Body of pancreas (tissue), 4 donors: ENCODE measurements around the gene CDK8. TPM values are rescaled to one million over a fixed set of nuclear protein-coding genes. Genes with fewer than 3 reads are reported as not detected.

Experiments
- ATAC-seq: fragments of 150-250 bp; one replicate; pipeline ENCODE4 v1.9.1; 2016
- DNase-seq, 4 donors: peaks; one replicate each; pipeline ENCODE4 v3.0.0-alpha.2; 2019
- H3K27ac ChIP-seq, 4 donors: fragments of 200-600 bp; sonication (generic); 1 replicate in 3 of 4; 2 replicates in 1 of 4; pipeline versions ENCODE4 v1.5.1 to v1.6.1; 2016 to 2019; ENCODE audit warnings: mild to moderate bottlenecking in 1 of 4, mixed read lengths in 1 of 4, moderate library complexity in 1 of 4
- H3K27me3 ChIP-seq, 2 donors: fragments of 200-600 bp; sonication (generic); one replicate each; pipeline ENCODE4 v1.6.0; 2016; ENCODE audit warnings: mild to moderate bottlenecking in 1 of 2
- H3K36me3 ChIP-seq, 2 donors: fragments of 200-600 bp; sonication (generic); replicated peaks in 1 of 2; 2 replicates each; pipeline ENCODE4 v1.5.1; 2016; ENCODE audit warnings: low read depth in 2 of 2; ENCODE audit not compliant: insufficient read depth in 1 of 2
- H3K4me1 ChIP-seq: fragments of 200-600 bp; sonication (generic); one replicate; pipeline ENCODE4 v1.6.0; 2016
- H3K4me3 ChIP-seq, 2 donors: fragments of 200-600 bp; sonication (generic); 1 replicate in 1 of 2; 2 replicates in 1 of 2; pipeline ENCODE4 v1.5.1; 2016 to 2019
- H3K9me3 ChIP-seq, 3 donors: fragments of 200-600 bp; sonication (generic); 1 replicate in 2 of 3; 2 replicates in 1 of 3; pipeline ENCODE4 v1.5.1; 2016
- CTCF ChIP-seq, 7 experiments: fragments of 450-650 bp in 4 of 7; fragments of 200-600 bp in 3 of 7; sonication (generic) in 3 of 7; IDR thresholded peaks; one replicate each; pipeline ENCODE4 v1.5.1; 2016 to 2019; ENCODE audit warnings: antibody characterized with exemption in 7 of 7
- POLR2A ChIP-seq, 3 donors: fragments of 450-650 bp; IDR thresholded peaks; one replicate each; pipeline ENCODE4 v1.6.1; 2016; ENCODE audit warnings: antibody characterized with exemption in 3 of 3, mild to moderate bottlenecking in 2 of 3
- WGBS, 2 donors: methylation state at CpG; one replicate each; pipeline ENCODE4 v1.1.5; 2017; 5-methylcytosine and 5-hydroxymethylcytosine counted together
- intact Hi-C: fragments of 100-400 bp; cut with DNase I; formaldehyde crosslinking; loops from one replicate; pipeline ENCODE4 v1.15.1; 2023
- total RNA-seq, 2 donors: library from RNA; depleted of rRNA; stranded (reverse); fragments of >200 nt; gene quantifications; one replicate each; pipeline ENCODE4 v1.1.0, GENCODE V29; 2016

The CDK8 gene
- total RNA-seq, 2 donors from 2014 or later, result 12.7 to 13.8 TPM

GRCh38 chr13:26305676-26306075, 51.7 kb downstream of the CDK8 start:
- ATAC-seq (no peak), DNase-seq (no peak)
- Histone ChIP-seq H3K36me3 (no peaks in the 10 kb centered on the region), H3K4me1 (no peaks in the 10 kb centered on the region), H3K9me3 (no peaks in the 10 kb centered on the region), H3K27ac (no peak overlapping the region), H3K4me3 (no peak overlapping the region), H3K27me3 (no peaks in the 10 kb centered on the region)
- TF ChIP-seq POLR2A (IDR thresholded peaks at IDR 0.05) (no peak), CTCF (IDR thresholded peaks at IDR 0.05) (no peak)
- intact Hi-C loops, result no loop called here
- whole genome bisulfite sequencing, 2 donors, result 86 to 90% methylated on average over 1 of the region's 1 CpG

- Histone ChIP-seq H3K4me1 (no peaks in the 10 kb centered on the region), H3K36me3 (no peaks in the 10 kb centered on the region), H3K27me3 (no peaks in the 10 kb centered on the region), H3K27ac (no peak overlapping the region), H3K9me3 (no peaks in the 10 kb centered on the region), H3K4me3 (no peak overlapping the region)
- TF ChIP-seq POLR2A (IDR thresholded peaks at IDR 0.05) (no peak), CTCF (IDR thresholded peaks at IDR 0.05) (no peak)
- intact Hi-C loops, result no loop called here
- 93 to 100% methylated on average over 1 of the region's 1 CpG for WGBS, 2 donors
- ATAC-seq (no peak), DNase-seq (no peak)
Observed at GRCh38 chr13:26307701-26308100, 53.8 kb downstream of the CDK8 start.

- DNase-seq (no peak), ATAC-seq (no peak)
- Histone ChIP-seq H3K36me3 (no peaks in the 10 kb centered on the region), H3K27ac (no peak overlapping the region), H3K4me3 (no peak overlapping the region), H3K4me1 (peaks cover 1% of the 10 kb centered on the region), H3K27me3 (no peaks in the 10 kb centered on the region), H3K9me3 (no peaks in the 10 kb centered on the region)
- TF ChIP-seq POLR2A (IDR thresholded peaks at IDR 0.05), result no peak
- TF ChIP-seq CTCF (IDR thresholded peaks at IDR 0.05), result no peak
- intact Hi-C loops, result no loop called here
Observed at GRCh38 chr13:26308250-26308649, 54.3 kb downstream of the CDK8 start.

GRCh38 chr13:26308836-26309235, 54.9 kb downstream of the CDK8 start:
- TF ChIP-seq POLR2A (IDR thresholded peaks at IDR 0.05), result no peak
- no peak for TF ChIP-seq CTCF (IDR thresholded peaks at IDR 0.05)
- intact Hi-C loops, result no loop called here
- no peak for DNase-seq
- no peak for ATAC-seq
- Histone ChIP-seq H3K4me3 (no peak overlapping the region), H3K36me3 (no peaks in the 10 kb centered on the region), H3K4me1 (peaks cover 7% of the 10 kb centered on the region), H3K27me3 (no peaks in the 10 kb centered on the region), H3K27ac (no peak overlapping the region), H3K9me3 (no peaks in the 10 kb centered on the region)
- WGBS, 2 donors, result 96 to 98% methylated on average over 6 of the region's 6 CpGs

GRCh38 chr13:26310003-26310402, 56.1 kb downstream of the CDK8 start:
- WGBS, 2 donors, result 95 to 97% methylated on average over 4 of the region's 4 CpGs
- no peak for TF ChIP-seq CTCF (IDR thresholded peaks at IDR 0.05)
- TF ChIP-seq POLR2A (IDR thresholded peaks at IDR 0.05), result no peak
- no peaks in the 10 kb centered on the region for H3K36me3 ChIP-seq
- no peak overlapping the region for H3K27ac ChIP-seq
- intact Hi-C loops, result no loop called here
- no peak overlapping the region for H3K4me3 ChIP-seq
- DNase-seq (no peak), ATAC-seq (no peak)
- no peaks in the 10 kb centered on the region for H3K9me3 ChIP-seq
- peaks cover 13% of the 10 kb centered on the region for H3K4me1 ChIP-seq
- no peaks in the 10 kb centered on the region for H3K27me3 ChIP-seq
